Measurements from ENCODE around the gene TMEM240. TPM values are rescaled to one million over a fixed set of nuclear protein-coding genes. Genes with fewer than 3 reads are reported as not detected.

Gene TMEM240
- 2.2 and 3.2 TPM in 2 replicates for total RNA-seq

DNA sequence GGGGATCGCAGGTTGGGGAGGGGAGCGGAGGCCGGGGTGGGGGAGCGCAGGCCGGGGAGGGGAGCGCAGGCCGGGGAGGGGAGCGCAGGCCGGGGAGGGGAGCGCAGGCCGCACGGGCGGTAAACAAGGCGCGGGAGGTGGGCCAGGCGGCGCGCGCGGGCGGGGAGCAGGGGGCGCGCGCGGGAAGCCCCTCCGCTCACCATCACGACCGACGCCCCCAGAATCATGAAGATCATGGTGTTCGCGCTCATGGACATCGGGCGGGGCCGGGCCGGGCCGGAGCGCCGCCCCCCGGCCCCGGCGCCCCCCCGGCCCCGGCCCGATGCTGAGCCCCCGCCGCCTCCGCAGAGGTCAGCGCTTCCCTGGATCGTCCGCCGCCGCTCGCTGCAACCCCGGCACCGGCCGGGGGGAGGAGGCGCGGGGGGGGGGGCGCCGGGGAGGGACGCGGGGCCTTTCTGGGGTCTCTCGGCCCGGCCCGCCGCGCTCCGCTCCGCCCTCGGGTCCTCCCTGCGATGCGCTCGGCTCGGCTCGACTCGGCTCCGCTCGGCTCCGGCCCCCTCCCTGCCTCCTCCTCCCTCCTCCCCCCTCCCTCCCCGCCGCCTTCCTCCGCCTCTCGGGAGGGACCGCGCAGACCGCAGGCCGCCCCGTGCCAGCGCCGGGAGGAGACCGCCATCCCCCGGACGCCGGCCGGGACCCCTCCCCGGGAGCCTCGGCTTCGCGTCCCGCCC is at the start of gene TMEM240:
Gene TMEM240 (minus strand): TSS at position 535 of the 728 bp plus-strand sequence. CDS start 278 bp downstream, at position 257.

DNA sequence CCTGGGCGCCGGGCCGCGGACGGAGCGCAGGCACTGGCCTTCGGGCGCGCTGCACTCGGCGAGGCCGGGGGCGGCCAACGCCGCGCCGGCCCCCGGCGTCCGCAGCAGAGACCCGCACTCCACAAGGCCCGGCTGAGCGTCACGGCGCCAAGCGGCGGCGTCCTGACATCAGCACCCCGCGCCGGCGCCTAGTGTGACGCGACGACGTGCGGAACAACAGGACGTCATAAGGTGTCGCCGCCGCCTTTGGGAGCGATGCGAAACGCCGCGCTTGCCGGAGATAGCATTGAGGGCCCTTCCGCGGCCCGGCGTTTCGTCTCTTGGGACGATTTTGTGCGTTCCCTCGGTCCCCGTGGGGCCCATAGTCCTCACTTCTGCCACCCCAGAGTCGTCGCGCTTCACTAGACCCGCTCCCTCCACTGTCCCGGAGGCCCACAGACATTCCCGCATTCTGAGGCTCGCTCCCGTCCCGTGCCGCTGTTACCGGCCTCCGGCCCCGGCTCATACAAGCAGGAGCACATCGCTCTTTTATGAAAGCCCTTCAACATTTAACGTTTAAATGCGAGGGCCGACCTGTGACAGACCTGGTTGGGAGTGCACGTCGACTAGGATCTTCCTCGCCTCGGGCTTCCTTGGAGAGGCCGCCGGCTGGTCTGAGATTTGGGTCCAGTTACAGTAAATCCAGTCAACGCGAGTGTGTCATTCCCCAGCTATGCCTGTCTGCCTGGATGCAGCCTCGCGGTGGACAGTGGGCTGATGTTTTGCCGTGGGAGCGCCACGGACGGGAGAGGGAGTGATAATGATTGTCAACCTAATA is 34.5 kb upstream of the TMEM240 start, which contains the start of gene SSU72:
Gene SSU72 (minus strand): TSS at position 143 of the 817 bp plus-strand sequence. CDS start 306 bp downstream, outside the sequence.

DNA sequence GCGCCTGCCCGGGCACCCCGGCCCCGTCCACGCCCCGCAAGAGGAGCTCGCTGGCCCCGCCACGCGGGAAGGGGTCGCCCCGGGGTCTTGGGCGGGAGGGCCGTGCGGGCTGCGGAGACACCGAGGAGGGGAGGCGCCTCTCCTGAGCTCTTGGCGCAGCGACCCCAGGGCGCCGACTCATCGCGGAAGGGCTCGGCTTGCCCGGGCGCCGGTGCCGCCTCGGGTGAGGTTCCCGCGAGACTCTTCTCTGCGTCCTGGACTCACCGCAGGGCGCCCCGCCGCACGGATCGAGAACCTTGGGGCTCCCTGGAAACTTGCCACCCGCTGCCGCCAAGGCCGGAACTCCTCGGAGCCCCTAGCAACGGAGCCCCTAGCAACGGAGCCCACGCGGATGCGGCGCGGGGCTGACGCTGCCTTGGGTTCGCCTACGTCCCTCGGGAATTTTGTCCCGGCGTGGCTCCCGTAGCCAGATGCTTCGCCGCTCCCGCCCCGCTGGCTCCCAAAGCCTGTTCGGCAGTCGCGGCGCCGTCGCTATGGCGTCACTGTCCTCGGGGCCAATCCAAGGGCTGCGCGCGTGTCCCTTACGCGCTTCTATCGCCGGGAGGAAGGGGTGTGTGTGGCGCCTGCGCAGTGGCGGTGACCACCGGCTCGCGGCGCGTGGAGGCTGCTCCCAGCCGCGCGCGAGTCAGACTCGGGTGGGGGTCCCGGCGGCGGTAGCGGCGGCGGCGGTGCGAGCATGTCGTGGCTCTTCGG is 28.7 kb downstream of the TMEM240 start, which contains the start of gene ATAD3A:
Gene ATAD3A (plus strand): TSS at position 630 of the 753 bp plus-strand sequence. CDS start 107 bp downstream, at position 737.

Other genes with a start within 250 kb of the TMEM240 start
- 19.2 and 24.7 TPM in 2 replicates for gene ACAP3, start 232.7 kb downstream of the TMEM240 start, total RNA-seq
- gene PUSL1, start 232.0 kb downstream of the TMEM240 start, total RNA-seq: 16.2 and 22.7 TPM in 2 replicates
- gene INTS11, start 216.0 kb downstream of the TMEM240 start, total RNA-seq: 43.3 and 46.8 TPM in 2 replicates
- gene CPTP, start 215.8 kb downstream of the TMEM240 start, total RNA-seq: 10.3 and 12.6 TPM in 2 replicates
- gene TAS1R3, start 209.3 kb downstream of the TMEM240 start, total RNA-seq: under 0.01 and 0.22 TPM in 2 replicates
- 30.4 and 31.7 TPM in 2 replicates for gene DVL1, start 191.2 kb downstream of the TMEM240 start, total RNA-seq
- gene MXRA8, start 182.1 kb downstream of the TMEM240 start, total RNA-seq: 507 and 540 TPM in 2 replicates
- 60.2 and 63.8 TPM in 2 replicates for gene AURKAIP1, start 165.4 kb downstream of the TMEM240 start, total RNA-seq
- gene CCNL2, start 141.3 kb downstream of the TMEM240 start, total RNA-seq: 111 and 123 TPM in 2 replicates
- gene MRPL20, start 133.3 kb downstream of the TMEM240 start, total RNA-seq: 96.8 and 105 TPM in 2 replicates
- gene ANKRD65, start 119.3 kb downstream of the TMEM240 start, total RNA-seq: 1.7 and 2.9 TPM in 2 replicates
- 2.6 and 4.1 TPM in 2 replicates for gene VWA1, start 104.9 kb downstream of the TMEM240 start, total RNA-seq
- gene ATAD3C, start 90.9 kb downstream of the TMEM240 start, total RNA-seq: under 0.01 and 0.13 TPM in 2 replicates
- gene ATAD3B, start 68.9 kb downstream of the TMEM240 start, total RNA-seq: 5.4 and 8.6 TPM in 2 replicates
- 7.9 and 21.6 TPM in 2 replicates for gene ATAD3A, start 28.5 kb downstream of the TMEM240 start, total RNA-seq
- gene SSU72, start 34.2 kb upstream of the TMEM240 start, total RNA-seq: 54.5 TPM in 2 replicates
- gene FNDC10, start 59.5 kb upstream of the TMEM240 start, total RNA-seq: 2.1 and 3.1 TPM in 2 replicates
- 35.7 and 37.9 TPM in 2 replicates for gene MIB2, start 74.9 kb upstream of the TMEM240 start, total RNA-seq
- 0.52 TPM in 1 of 2 replicates, not detected in the other for gene MMP23B, start 91.5 kb upstream of the TMEM240 start, total RNA-seq
- 8.2 and 8.5 TPM in 2 replicates for gene CDK11B, start 118.4 kb upstream of the TMEM240 start, total RNA-seq
- gene SLC35E2B, start 152.2 kb upstream of the TMEM240 start, total RNA-seq: 32.3 and 39.0 TPM in 2 replicates
- 7.5 and 19.1 TPM in 2 replicates for gene CDK11A, start 183.7 kb upstream of the TMEM240 start, total RNA-seq
- 39.5 and 47.7 TPM in 2 replicates for gene NADK, start 237.8 kb upstream of the TMEM240 start, total RNA-seq